GM21576 (cell line): ENCODE data around the gene ZNF567.
"Not testable (repeated sequence)": the region's sequence is repeated elsewhere in the genome, so short reads cannot be mapped to it uniquely, and the experiment has no call there.

Experiments used
- ATAC-seq: cut with Tn5 transposase; IDR thresholded peaks from one replicate; pipeline ENCODE4 v1.9.1; 2021; ENCODE audit warnings: mild to moderate bottlenecking, moderate library complexity; ENCODE audit not compliant: unreplicated experiment

ZNF567 gene

GRCh38 chr19:36687214-36688056 lies at the start of gene ZNF567:
Gene ZNF567, plus strand, starts transcription at chr19:36687612. Its CDS starts 7,256 bp downstream, at chr19:36694868.
- ATAC-seq: peak; percentile 88

DNA sequence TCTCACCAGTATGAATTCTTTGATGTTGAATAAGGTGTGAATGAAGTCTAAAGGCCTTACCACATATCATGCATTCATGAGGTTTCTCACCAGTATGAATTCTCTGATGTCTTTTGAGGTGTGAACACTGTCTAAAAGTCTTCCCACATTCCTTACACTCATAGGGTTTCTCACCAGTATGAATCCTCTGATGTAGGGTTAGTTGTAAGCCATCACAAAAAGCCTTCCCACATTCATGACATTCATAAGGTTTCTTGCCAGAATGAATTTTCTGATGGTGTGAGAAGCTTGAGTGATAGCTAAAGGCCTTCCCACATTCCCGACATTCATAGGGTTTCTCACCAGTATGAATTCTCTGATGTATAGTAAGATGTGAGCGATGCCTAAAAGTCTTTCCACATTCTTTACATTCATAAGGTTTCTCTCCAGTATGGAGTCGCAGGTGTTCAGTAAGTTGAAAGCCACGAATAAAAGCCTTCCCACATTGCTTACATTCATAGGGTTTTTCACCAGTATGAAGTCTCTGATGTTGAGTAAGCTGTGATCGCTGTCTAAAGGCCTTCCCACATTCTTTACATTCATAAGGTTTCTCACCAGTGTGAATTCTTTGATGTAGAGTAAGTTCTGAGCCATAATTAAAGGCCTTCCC lies 48.4 kb upstream of the ZNF567 start:
- no peak for ATAC-seq

- ATAC-seq: no peak
Measured at GRCh38 chr19:36646746-36647145, 40.7 kb upstream of the ZNF567 start.

GRCh38 chr19:36652958-36653357 lies 34.5 kb upstream of the ZNF567 start:
- no peak for ATAC-seq

DNA sequence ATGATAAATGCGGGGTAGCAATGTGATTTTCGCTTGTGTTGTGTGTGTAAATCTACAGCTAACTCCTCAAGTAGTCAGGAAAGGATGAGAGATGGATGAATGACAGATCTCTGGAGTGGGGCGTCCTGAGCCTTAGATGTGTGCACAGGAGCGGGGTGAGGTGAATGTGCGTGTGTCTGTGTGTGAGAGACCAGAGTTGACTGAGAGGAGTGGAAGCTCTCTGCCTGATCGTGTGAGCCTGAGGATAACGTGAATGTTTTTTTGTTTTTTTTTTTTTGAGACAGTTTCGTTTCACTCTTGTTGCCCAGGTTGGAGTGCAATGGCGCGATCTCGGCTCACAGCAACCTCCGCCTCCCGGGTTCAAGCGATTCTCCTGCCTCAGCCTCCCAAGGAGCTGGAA lies 21.6 kb upstream of the ZNF567 start:
- no peak for ATAC-seq

GRCh38 chr19:36668646-36669045 lies 18.8 kb upstream of the ZNF567 start:
- ATAC-seq: no peak

DNA sequence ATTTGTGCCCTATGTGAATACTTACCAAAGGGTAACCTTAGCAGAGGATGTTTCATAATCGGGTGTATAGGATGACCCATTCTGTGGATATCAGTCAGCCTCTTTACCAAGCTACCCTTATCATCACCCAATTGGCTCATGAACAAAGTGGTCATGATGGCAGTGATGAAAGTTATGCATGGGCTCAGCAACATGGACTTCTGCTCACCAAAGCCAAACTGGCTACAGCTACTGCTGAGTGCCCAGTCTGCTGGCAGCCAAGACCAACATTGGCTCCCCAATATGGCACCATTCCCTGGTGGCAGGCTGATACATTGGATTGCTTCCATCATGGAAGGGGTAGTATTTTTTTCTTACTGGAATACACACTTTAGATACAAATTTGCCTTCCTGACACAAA lies 15.0 kb upstream of the ZNF567 start:
- ATAC-seq: no peak

DNA sequence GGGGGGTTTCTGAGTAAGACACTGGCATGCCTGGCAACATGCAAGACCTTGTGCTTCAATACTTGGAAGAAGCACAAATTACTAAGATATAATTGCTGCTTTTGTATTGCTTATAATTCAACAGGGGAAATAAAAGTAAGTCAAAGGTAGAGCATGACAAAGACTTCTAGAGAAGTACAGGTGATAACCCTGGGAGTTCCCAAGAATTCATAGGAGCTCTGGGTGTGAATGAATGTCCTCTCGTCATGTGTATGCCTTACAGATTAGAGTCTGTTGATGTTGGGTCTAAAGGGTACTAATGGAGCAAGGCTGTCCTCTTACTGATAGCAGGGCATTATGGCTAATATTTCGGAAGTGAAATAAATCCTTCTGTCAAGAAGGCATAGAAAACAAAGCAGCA lies 13.2 kb upstream of the ZNF567 start:
- no peak for ATAC-seq

DNA sequence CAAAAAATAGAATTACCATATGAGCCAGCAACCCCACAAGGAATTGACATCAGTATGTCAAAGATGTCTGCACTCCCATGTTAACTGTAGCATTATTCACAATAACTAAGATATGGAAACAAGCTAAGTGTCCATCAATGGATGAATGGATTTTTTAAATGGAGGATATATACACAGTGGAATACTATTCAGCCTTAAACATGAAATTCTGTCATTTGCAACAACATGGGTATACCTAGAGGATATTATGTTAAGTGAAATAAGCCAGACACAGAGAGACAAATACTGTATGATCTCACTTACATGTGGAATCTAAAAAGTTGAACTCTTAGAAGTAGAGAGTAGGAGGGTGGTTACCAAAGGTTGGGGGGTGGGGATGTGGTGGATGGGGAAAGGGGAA lies 8.0 kb upstream of the ZNF567 start:
- ATAC-seq: no peak

DNA sequence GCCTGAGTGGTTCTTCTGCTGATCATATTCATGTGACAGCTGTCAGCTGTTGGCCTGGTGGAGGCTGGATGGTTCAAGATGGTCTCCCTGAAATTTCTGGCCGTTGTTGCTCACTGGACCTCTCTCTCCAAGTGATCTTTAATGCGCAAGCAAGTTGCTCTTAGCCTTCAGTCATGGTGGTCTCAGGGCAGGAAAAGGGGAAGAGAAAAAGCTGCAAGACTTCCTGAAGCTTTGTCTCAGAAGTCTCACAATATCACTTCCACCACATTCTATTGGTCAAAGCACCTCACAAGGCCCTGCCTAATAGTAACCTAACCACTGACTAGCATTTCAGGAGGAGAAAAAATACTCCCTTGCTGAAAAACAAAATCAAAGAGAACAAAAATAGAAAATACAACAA lies 1.6 kb upstream of the ZNF567 start:
- ATAC-seq: no peak

DNA sequence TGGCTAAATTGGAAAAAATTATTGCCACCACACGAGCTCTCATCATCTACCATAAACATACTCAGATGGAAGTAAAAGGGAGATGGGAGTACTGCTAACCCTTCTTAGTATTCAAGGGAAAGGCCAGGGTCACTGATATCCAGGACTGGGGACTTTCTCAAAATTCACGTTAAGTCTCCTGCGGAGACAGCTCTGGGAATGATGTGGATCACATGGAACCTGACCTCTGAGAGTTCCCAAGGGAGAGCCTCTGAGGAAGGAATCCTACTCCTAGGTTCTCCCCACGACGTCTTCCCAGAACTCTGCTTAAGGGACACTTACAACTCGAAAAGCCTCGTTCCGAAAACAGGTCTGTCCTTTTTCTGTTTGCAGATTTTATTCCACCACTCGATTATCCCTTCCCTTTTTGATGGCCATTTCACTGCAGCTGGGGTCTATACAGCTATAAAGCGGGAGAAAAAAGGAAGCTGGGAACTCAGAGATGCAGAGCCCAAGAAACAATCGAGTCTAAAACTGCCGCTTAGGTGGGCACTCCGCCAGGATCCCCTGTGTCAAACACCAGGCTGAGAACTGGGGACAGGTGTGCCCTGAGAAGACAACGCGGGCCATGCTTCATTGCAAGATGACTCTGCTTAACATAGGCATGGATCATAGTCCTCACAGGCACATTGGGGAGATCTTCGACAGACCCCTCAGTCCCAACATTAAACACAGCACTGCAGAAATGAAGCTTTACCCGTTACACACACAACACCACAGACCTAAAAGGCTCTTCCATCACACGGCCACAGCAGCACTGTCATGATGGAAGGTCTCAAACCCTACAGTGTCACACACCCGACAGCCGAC lies 823 bp upstream of the ZNF567 start:
- ATAC-seq: no peak

GRCh38 chr19:36688058-36688457 lies 646 bp downstream of the ZNF567 start:
- ATAC-seq: no peak

- ATAC-seq: no peak
Measured at GRCh38 chr19:36707134-36707533, 19.7 kb downstream of the ZNF567 start.

- no peak for ATAC-seq
Measured at GRCh38 chr19:36709423-36709822, 22.0 kb downstream of the ZNF567 start.

DNA sequence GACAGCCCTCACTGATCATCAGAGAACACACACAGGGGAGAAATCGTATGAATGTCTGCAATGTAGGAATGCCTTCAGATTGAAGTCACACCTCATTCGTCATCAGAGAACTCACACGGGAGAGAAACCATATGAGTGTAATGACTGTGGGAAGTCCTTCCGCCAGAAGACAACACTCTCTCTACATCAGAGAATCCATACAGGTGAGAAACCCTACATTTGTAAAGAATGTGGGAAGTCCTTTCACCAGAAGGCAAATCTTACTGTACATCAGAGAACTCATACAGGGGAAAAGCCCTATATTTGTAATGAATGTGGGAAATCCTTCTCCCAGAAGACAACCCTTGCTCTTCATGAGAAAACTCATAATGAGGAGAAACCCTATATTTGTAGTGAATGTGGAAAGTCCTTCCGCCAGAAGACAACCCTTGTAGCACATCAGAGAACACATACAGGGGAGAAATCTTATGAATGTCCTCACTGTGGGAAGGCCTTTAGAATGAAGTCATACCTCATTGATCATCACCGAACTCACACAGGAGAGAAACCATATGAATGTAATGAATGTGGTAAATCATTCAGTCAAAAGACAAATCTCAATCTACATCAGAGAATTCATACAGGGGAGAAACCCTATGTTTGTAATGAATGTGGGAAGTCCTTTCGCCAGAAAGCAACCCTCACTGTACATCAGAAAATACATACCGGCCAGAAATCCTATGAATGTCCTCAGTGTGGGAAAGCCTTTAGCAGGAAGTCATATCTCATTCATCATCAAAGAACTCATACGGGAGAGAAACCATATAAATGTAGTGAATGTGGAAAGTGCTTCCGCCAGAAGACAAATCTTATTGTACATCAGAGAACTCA lies 32.5 kb downstream of the ZNF567 start:
- ATAC-seq: no peak

DNA sequence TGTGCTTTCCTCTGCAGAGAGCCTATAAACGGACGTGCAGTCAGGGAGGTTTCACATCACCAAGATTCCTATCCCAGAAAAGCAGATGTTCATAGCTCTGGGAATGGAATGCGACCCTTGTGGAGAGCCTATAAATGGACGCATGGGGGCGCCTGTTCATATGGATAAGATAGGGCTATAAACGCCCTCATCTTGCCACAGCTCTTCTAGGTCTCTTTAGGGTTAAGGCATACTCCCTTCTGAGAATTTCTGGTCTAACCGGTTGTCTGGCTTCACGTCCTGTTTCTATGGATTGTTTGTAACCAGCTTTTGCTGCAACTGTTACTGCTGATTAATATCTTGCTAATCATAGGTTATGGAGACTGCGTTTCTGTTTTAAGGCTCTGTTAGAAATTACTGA lies 48.8 kb downstream of the ZNF567 start:
- ATAC-seq: not testable (repeated sequence)

- ATAC-seq: no peak
Measured at GRCh38 chr19:36745870-36746269, 58.5 kb downstream of the ZNF567 start.

DNA sequence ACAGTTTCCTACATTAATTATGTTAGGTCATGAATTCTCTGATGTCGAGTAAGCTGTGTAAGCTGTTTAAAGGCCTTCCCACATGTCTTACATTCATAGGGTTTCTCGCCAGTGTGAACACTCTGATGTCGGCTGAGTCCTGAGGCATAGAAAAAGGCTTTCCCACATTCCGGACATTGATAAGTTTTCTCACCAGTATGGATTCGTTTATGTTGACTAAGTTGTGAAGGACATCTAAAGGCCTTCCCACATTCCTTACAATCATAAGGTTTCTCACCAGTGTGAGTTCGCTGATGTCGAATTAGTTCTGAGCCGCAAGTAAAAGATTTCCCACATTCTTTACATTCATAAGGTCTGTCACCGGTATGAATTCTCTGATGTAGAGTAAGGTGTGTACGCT lies 60.3 kb downstream of the ZNF567 start:
- ATAC-seq: no peak

DNA sequence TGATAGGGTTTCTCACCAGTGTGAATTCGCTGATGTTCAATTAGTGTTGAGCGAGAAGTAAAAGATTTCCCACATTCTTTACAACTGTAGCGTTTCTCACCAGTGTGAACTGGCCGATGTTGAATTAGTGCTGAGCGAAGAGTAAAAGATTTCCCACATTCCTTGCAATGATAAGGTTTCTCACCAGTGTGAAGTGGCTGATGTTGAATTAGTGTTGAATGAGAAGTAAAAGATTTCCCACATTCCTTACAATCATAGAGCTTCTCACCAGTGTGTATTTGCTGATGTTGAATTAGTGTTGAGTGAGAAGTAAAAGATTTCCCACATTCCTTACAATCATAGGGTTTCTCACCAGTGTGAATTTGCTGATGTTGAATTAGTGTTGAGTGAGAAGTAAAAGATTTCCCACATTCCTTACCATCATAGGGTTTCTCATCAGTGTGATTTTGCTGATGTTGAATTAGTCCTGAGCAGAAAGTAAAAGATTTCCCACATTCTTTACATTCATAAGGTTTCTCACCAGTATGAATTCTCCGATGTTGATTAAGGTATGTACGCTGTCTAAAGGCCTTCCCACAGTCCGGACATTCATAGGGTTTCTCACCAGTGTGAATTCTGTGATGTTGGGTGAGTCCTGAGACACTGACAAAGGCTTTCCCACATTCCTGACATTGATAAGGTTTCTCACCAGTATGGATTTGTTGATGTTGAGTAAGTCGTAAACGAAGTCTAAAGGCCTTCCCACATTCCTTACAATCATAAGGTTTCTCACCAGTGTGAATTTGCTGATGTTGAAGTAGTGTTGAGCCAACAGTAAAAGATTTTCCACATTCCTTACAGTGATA lies 61.2 kb downstream of the ZNF567 start:
- ATAC-seq: no peak

DNA sequence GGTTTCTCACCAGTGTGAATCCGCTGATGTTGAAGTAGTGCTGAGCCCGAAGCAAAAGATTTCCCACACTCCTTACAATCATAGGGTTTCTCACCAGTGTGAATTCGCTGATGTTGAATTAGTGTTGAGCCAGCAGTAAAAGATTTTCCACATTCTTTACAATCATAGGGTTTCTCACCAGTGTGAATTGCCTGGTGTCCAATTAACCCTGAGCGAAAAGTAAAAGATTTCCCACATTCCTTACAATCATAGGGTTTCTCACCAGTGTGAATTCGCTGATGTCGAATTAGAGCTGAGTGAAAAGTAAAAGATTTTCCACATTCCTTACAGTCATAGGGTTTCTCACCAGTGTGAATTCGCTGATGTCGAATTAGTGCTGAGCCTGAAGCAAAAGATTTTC lies 62.2 kb downstream of the ZNF567 start:
- not testable (repeated sequence) for ATAC-seq
